GM23338 (cell line): ENCODE data around the gene SH3TC1. TPM values are rescaled to one million over a fixed set of nuclear protein-coding genes. Genes with fewer than 3 reads are reported as not detected.

Experiments used
- ATAC-seq: fragments of 200-7000 bp; cut with Tn5 transposase; 3 replicates; pipeline ENCODE4 v1.9.1; 2020
- DNase-seq: peaks from one replicate; pipeline ENCODE4 v3.0.0-alpha.2; 2015; ENCODE audit warnings: low spot score
- H2AFZ ChIP-seq: fragments of 200-600 bp; sonication (generic); 2 replicates; pipeline ENCODE4 v1.8.0; 2016; ENCODE audit warnings: antibody characterized with exemption, mild to moderate bottlenecking, moderate library complexity
- H3F3A ChIP-seq: fragments of 200-600 bp; sonication (generic); replicated peaks from 2 replicates; pipeline ENCODE4 v1.8.0; 2017; ENCODE audit warnings: antibody characterized with exemption, mixed run types, low read depth
- H3K27ac ChIP-seq: fragments of 200-600 bp; sonication (generic); 2 replicates; pipeline ENCODE4 v1.6.1; 2016; ENCODE audit warnings: low read depth
- H3K27me3 ChIP-seq: fragments of 200-600 bp; sonication (generic); 2 replicates; pipeline ENCODE4 v1.8.0; 2016; ENCODE audit warnings: mild to moderate bottlenecking, mixed run types, moderate library complexity; ENCODE audit not compliant: insufficient read depth
- H3K36me3 ChIP-seq: fragments of 200-600 bp; sonication (generic); 2 replicates; pipeline ENCODE4 v1.8.0; 2016; ENCODE audit warnings: mild to moderate bottlenecking; ENCODE audit not compliant: insufficient read depth
- H3K4me1 ChIP-seq: fragments of 200-600 bp; sonication (generic); 2 replicates; pipeline ENCODE4 v1.8.0; 2016; ENCODE audit warnings: mild to moderate bottlenecking, moderate library complexity; ENCODE audit not compliant: insufficient read depth
- H3K4me2 ChIP-seq: fragments of 200-600 bp; sonication (generic); 2 replicates; pipeline ENCODE4 v1.7.1; 2017; ENCODE audit warnings: mixed run types
- H3K4me3 ChIP-seq: fragments of 200-600 bp; sonication (generic); 2 replicates; pipeline ENCODE4 v1.6.1; 2016; ENCODE audit warnings: mixed run types
- H3K79me2 ChIP-seq: fragments of 200-600 bp; sonication (generic); replicated peaks from 2 replicates; pipeline ENCODE4 v1.8.0; 2017; ENCODE audit warnings: mild to moderate bottlenecking; ENCODE audit not compliant: insufficient read depth
- H3K9me2 ChIP-seq: fragments of 200-600 bp; sonication (generic); 2 replicates; pipeline ENCODE4 v1.8.0; 2017; ENCODE audit not compliant: insufficient read depth
- H4K20me1 ChIP-seq: fragments of 200-600 bp; sonication (generic); replicated peaks from 2 replicates; pipeline ENCODE4 v1.8.0; 2017; ENCODE audit warnings: mild to moderate bottlenecking; ENCODE audit not compliant: insufficient read depth
- H3K27ac Mint-ChIP-seq: 2 replicates; pipeline ENCODE4 v1.8.0; 2020; ENCODE audit warnings: inconsistent platforms, mild to moderate bottlenecking, moderate library complexity, mixed read lengths
- H3K27me3 Mint-ChIP-seq: 3 replicates; pipeline ENCODE4 v1.8.0; 2022; ENCODE audit warnings: low read depth, mild to moderate bottlenecking, moderate library complexity, mixed read lengths, inconsistent platforms; ENCODE audit not compliant: insufficient read depth, poor library complexity
- H3K36me3 Mint-ChIP-seq: 3 replicates; pipeline ENCODE4 v1.8.0; 2021; ENCODE audit warnings: low read depth, mild to moderate bottlenecking, inconsistent platforms, moderate library complexity, mixed read lengths
- H3K4me1 Mint-ChIP-seq: 3 replicates; pipeline ENCODE4 v1.8.0; 2020; ENCODE audit warnings: mild to moderate bottlenecking, inconsistent platforms, mixed read lengths
- H3K4me3 Mint-ChIP-seq: 3 replicates; pipeline ENCODE4 v1.8.0; 2021; ENCODE audit warnings: moderate library complexity, mild to moderate bottlenecking, inconsistent platforms, mixed read lengths
- H3K9me3 Mint-ChIP-seq: 3 replicates; pipeline ENCODE4 v1.8.0; 2020; ENCODE audit warnings: moderate library complexity, mild to moderate bottlenecking, inconsistent platforms, mixed read lengths
- CREB1 ChIP-seq: fragments of 250-450 bp; sonication (Bioruptor Pico); IDR thresholded peaks from 2 replicates; pipeline ENCODE4 v1.5.0; 2020; ENCODE audit warnings: low read depth, mild to moderate bottlenecking, moderate library complexity
- ETS1 ChIP-seq: IDR thresholded peaks from 2 replicates; pipeline ENCODE4 v1.6.1; 2016; ENCODE audit warnings: antibody characterized with exemption
- EZH2 ChIP-seq: fragments of 200-600 bp; sonication (generic); IDR thresholded peaks from one replicate; pipeline ENCODE4 v1.8.0; 2017; ENCODE audit warnings: antibody characterized with exemption, mild to moderate bottlenecking, low read depth; ENCODE audit not compliant: unreplicated experiment
- EZH2phosphoT487 ChIP-seq: fragments of 200-600 bp; sonication (generic); IDR thresholded peaks from one replicate; pipeline ENCODE4 v1.8.1; 2018; ENCODE audit warnings: antibody characterized with exemption; ENCODE audit not compliant: unreplicated experiment
- JUNB ChIP-seq: IDR thresholded peaks from one replicate; pipeline ENCODE4 v1.6.1; 2016; ENCODE audit warnings: antibody characterized with exemption; ENCODE audit not compliant: unreplicated experiment
- NANOG ChIP-seq: IDR thresholded peaks from 2 replicates; pipeline ENCODE4 v1.6.1; 2016; ENCODE audit warnings: antibody characterized with exemption, borderline replicate concordance
- POLR2AphosphoS5 ChIP-seq: IDR thresholded peaks from 2 replicates; pipeline ENCODE4 v1.6.1; 2016; ENCODE audit warnings: antibody characterized with exemption, low read depth
- STAT1 ChIP-seq: IDR thresholded peaks from one replicate; pipeline ENCODE4 v1.6.1; 2016; ENCODE audit warnings: antibody characterized with exemption; ENCODE audit not compliant: unreplicated experiment
- ZNF114 ChIP-seq: fragments of 250-450 bp; sonication (Bioruptor Pico); IDR thresholded peaks from 2 replicates; pipeline ENCODE4 v1.5.0; 2020; ENCODE audit warnings: mild to moderate bottlenecking, moderate library complexity
- ZNF331 ChIP-seq: fragments of 250-450 bp; sonication (Bioruptor Pico); IDR thresholded peaks from 2 replicates; pipeline ENCODE4 v1.5.0; 2020; ENCODE audit warnings: low read depth, mild to moderate bottlenecking, moderate library complexity
- ZNF462 ChIP-seq: fragments of 250-450 bp; sonication (Bioruptor Pico); IDR thresholded peaks from 2 replicates; pipeline ENCODE4 v1.5.0; 2020; ENCODE audit warnings: mild to moderate bottlenecking, moderate library complexity
- polyA plus RNA-seq: library from polyadenylated mRNA; unstranded; fragments of >200 nt; fragmentation: Nextera tagmentation; extraction: Ambion mirVana; gene quantifications from 2 replicates; pipeline ENCODE4 v1.2.1, GENCODE V29; 2016
- total RNA-seq: library from RNA; depleted of rRNA; stranded (reverse); fragments of >200 nt; shearing (Covaris generic); gene quantifications from 2 replicates; pipeline ENCODE4 v1.2.3, GENCODE V29; 2014
- TF ChIP-seq, protein P1 (sequence below): IDR thresholded peaks from one replicate; pipeline ENCODE4 v1.6.1; 2018; ENCODE audit warnings: antibody characterized with exemption; ENCODE audit not compliant: unreplicated experiment
- TF ChIP-seq, protein P2 (sequence below), 2 experiments: fragments of 200-600 bp in 1 of 2; sonication (generic) in 1 of 2; conservative IDR thresholded peaks; 2 replicates each; pipeline versions ENCODE4 v1.5.1 to v1.6.1; 2016 to 2017; ENCODE audit warnings: antibody characterized with exemption in 2 of 2, low read depth in 2 of 2, mild to moderate bottlenecking in 2 of 2, moderate library complexity in 1 of 2

Gene SH3TC1
- total and polyA plus RNA-seq, 2 experiments from 2014 or later = 0.07 TPM; not detected in 1

DNA sequence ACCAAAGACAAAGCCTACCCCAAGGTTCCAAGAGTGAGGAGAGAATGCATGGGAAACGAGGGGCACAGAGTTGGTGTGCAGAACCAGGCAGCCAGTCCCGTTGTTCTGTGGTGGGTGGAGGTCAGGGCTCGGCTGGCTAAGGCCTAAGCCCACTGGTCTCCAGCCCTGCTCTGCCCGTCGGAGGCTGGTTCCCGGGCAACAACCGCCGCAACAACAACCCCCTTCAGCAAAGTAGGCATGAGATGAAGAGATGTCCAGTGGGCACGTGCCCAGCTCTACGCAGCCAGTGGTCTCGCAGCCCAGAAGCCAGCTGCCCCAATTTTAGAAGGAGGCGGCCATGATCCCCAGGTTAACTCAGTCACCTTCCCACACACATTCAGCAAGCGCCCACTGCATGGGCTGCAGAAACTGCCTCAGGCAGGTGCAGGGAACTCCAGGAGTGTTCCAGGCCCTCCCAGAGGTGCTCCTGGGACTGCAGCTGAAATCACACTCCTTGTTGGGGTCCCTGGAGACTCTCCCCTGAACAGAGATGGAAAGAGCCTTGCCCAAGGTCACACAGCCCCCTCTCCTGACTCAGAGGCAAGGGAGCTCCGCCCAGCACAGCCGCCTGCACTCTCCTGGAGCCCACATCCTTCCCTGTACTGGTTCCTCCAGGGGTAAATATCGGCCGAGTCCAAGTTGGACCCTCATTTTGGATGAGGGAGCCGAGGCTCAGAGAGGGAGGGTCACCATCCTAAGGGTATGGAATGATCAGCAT is 45.1 kb downstream of the SH3TC1 start:
- no peaks in the 10 kb centered on the region for H3F3A ChIP-seq
- H4K20me1 ChIP-seq = no peaks in the 10 kb centered on the region
- H2AFZ ChIP-seq = no peak overlapping the region
- H3K4me3 ChIP-seq = no peak overlapping the region
- ATAC-seq (no peak), DNase-seq (no peak)
- H3K4me1 ChIP-seq = no peaks in the 10 kb centered on the region
- H3K4me3 Mint-ChIP-seq = no peak overlapping the region
- no peak overlapping the region for H3K4me2 ChIP-seq
- no peak overlapping the region for H3K27ac ChIP-seq
- H3K36me3 Mint-ChIP-seq = no peaks in the 10 kb centered on the region
- H3K27ac Mint-ChIP-seq = no peak overlapping the region
- no peaks in the 10 kb centered on the region for H3K27me3 ChIP-seq
- TF ChIP-seq STAT1 (no peak), ZNF114 (no peak), EZH2phosphoT487 (no peak), ZNF462 (CRISPR knock-in tag) (no peak), EZH2 (no peak), ZNF331 (CRISPR knock-in tag) (no peak), POLR2AphosphoS5 (no peak), ETS1 (no peak), JUNB (no peak), NANOG (no peak), CREB1 (CRISPR knock-in tag) (no peak)
- TF ChIP-seq, protein P1, sequence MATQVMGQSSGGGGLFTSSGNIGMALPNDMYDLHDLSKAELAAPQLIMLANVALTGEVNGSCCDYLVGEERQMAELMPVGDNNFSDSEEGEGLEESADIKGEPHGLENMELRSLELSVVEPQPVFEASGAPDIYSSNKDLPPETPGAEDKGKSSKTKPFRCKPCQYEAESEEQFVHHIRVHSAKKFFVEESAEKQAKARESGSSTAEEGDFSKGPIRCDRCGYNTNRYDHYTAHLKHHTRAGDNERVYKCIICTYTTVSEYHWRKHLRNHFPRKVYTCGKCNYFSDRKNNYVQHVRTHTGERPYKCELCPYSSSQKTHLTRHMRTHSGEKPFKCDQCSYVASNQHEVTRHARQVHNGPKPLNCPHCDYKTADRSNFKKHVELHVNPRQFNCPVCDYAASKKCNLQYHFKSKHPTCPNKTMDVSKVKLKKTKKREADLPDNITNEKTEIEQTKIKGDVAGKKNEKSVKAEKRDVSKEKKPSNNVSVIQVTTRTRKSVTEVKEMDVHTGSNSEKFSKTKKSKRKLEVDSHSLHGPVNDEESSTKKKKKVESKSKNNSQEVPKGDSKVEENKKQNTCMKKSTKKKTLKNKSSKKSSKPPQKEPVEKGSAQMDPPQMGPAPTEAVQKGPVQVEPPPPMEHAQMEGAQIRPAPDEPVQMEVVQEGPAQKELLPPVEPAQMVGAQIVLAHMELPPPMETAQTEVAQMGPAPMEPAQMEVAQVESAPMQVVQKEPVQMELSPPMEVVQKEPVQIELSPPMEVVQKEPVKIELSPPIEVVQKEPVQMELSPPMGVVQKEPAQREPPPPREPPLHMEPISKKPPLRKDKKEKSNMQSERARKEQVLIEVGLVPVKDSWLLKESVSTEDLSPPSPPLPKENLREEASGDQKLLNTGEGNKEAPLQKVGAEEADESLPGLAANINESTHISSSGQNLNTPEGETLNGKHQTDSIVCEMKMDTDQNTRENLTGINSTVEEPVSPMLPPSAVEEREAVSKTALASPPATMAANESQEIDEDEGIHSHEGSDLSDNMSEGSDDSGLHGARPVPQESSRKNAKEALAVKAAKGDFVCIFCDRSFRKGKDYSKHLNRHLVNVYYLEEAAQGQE = no peak
- TF ChIP-seq, protein P2, sequence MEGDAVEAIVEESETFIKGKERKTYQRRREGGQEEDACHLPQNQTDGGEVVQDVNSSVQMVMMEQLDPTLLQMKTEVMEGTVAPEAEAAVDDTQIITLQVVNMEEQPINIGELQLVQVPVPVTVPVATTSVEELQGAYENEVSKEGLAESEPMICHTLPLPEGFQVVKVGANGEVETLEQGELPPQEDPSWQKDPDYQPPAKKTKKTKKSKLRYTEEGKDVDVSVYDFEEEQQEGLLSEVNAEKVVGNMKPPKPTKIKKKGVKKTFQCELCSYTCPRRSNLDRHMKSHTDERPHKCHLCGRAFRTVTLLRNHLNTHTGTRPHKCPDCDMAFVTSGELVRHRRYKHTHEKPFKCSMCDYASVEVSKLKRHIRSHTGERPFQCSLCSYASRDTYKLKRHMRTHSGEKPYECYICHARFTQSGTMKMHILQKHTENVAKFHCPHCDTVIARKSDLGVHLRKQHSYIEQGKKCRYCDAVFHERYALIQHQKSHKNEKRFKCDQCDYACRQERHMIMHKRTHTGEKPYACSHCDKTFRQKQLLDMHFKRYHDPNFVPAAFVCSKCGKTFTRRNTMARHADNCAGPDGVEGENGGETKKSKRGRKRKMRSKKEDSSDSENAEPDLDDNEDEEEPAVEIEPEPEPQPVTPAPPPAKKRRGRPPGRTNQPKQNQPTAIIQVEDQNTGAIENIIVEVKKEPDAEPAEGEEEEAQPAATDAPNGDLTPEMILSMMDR (conservative IDR thresholded peaks at IDR 0.05; ENCODE audit: low read depth in 2 of 2) = no peak
- H3K9me3 Mint-ChIP-seq = no peaks in the 10 kb centered on the region
- H3K4me1 Mint-ChIP-seq = peaks cover 5% of the 10 kb centered on the region; the same call in 1 of the 3 replicates
- H3K27me3 Mint-ChIP-seq = peaks cover 8% of the 10 kb centered on the region
- no peaks in the 10 kb centered on the region for H3K36me3 ChIP-seq
- H3K79me2 ChIP-seq = no peaks in the 10 kb centered on the region
- H3K9me2 ChIP-seq = no peaks in the 10 kb centered on the region
